Subcutaneous abdominal adipose tissue (tissue), 5 donors: ENCODE results near the gene POU6F1.

Experiments
- H3K27ac ChIP-seq: one replicate; pipeline ENCODE4 v1.7.0; 2013; ENCODE audit warnings: low read depth, mild to moderate bottlenecking, inconsistent platforms, low read length, moderate library complexity
- H3K27me3 ChIP-seq, 5 donors: one replicate each; pipeline ENCODE4 v1.7.0; 2013; ENCODE audit warnings: low read length in 5 of 5, inconsistent platforms in 1 of 5; ENCODE audit not compliant: control insufficient read depth in 5 of 5, insufficient read depth in 4 of 5
- H3K36me3 ChIP-seq, 5 donors: one replicate each; pipeline ENCODE4 v1.7.0; 2013; ENCODE audit warnings: low read length in 5 of 5; ENCODE audit not compliant: control insufficient read depth in 5 of 5, insufficient read depth in 5 of 5
- H3K4me1 ChIP-seq, 5 donors: one replicate each; pipeline ENCODE4 v1.7.0; 2013; ENCODE audit warnings: low read length in 5 of 5, mild to moderate bottlenecking in 3 of 5, moderate library complexity in 1 of 5; ENCODE audit not compliant: control insufficient read depth in 5 of 5, insufficient read depth in 5 of 5
- H3K4me3 ChIP-seq, 5 donors: one replicate each; pipeline ENCODE4 v1.7.0; 2013; ENCODE audit warnings: low read length in 5 of 5, low read depth in 1 of 5
- H3K9ac ChIP-seq, 5 donors: one replicate each; pipeline ENCODE4 v1.7.0; 2013; ENCODE audit warnings: low read length in 5 of 5, mild to moderate bottlenecking in 4 of 5, moderate library complexity in 3 of 5
- H3K9me3 ChIP-seq, 5 donors: one replicate each; pipeline ENCODE4 v1.7.0; 2013; ENCODE audit warnings: low read length in 5 of 5; ENCODE audit not compliant: control insufficient read depth in 5 of 5
- donor health status: healthy.
- donor health status: healthy.
- donor health status: healthy.
- donor health status: healthy.
- donor health status: healthy.

The POU6F1 gene

DNA sequence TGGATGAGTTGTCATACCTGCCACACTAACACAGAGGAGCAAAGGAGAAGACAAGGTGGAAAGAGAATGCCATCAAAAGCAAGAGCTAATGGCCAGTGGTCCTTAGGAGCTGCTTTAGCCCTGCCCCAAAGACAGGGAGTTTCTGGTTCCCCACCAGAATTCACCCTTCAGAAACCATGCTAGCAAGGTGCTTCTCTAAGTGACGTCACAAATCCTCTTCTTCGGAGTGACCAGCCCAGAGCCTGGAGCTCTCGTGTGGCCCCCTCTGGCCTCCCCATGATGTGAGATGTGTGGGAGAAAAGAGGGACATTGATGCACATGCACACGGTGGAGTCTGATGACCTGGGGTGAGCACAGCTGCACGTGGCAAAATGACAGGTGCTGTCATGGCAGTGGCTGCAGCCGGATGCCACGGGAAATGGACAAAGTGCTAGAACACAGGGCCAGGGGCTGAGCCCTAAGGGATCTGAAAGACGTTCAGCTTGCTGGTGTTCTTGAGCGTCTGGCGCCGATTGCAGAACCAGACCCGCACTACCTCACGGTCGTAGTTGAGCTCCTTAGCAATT is 28.0 kb downstream of the POU6F1 start:
- Histone ChIP-seq H3K4me1 (peaks cover 0 to 32% (median 19%) of the 10 kb centered on the region in 5 donors), H3K36me3 (peaks cover 0 to 32% (median 25%) of the 10 kb centered on the region in 5 donors), H3K9ac (no peak overlapping the region), H3K9me3 (no peaks in the 10 kb centered on the region), H3K27ac (no peak overlapping the region), H3K4me3 (no peak overlapping the region), H3K27me3 (no peaks in the 10 kb centered on the region)

DNA sequence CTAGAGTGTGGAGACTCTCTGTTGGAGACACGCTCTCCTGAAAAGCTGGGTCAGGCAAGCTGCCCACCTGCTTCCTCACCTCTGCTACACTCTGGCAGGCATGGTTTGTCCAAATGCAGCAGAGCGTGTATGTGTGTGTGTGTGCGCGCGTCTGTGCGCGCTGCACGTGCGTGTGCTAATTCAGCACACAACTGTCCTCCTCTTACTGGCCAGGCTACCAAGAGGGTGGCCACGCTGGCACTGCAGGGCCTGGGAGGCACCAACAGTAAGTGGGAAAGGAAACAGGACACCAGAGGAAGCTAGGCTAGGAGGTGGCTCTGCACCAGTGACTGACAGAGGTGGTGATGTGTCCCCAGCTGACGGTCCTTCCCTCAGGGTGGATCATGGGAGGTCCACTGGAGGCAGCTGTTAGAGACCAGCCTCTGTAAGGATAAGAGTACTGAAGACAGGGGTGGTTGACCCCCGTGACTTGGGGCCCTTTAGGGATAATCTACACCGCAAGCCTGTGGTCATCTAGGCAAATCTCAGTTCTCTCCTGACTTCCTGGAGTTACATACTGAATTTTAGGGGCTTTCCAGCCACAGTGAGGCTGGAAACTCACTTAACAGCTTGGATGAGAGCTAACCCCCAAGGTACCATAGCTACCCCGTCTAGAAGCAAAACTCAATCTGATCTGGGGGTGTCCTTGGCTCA is 29.4 kb downstream of the POU6F1 start:
- H3K36me3 ChIP-seq, result peaks cover 0 to 32% (median 25%) of the 10 kb centered on the region in 5 donors
- no peak overlapping the region for H3K27ac ChIP-seq
- H3K27me3 ChIP-seq, result no peaks in the 10 kb centered on the region
- H3K9ac ChIP-seq, result no peak overlapping the region
- H3K4me3 ChIP-seq, result no peak overlapping the region
- peaks cover 0 to 32% (median 19%) of the 10 kb centered on the region in 5 donors for H3K4me1 ChIP-seq
- H3K9me3 ChIP-seq, result no peaks in the 10 kb centered on the region

DNA sequence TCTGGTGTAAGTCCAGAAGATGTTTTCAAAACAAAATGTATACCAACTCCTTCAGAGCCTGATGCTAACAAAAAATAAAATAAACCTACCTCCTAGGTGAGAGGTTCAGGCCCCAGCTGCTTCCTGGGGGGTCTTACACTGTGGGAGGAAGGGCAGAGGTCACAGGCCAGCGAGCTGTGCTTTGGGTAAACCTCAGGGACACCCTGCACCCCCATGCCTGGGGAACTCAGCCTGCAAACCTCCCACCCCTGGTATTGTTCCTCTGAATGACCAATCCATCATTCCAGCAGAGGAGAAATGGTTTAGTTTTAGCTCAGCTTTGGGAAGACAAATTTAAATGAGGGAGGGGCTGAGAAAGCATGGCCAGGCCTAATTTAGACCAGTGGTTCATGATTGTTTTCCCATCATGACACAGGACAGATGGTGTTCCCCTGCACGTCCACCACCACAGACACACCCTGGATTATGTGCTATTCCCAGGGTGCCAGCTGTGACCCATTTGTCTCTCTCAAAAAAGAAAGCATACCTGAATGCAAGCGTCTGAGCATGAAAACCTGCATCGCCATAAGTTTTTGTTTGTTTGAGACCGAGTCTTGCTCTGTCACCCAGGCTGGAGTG is 30.4 kb downstream of the POU6F1 start:
- Histone ChIP-seq H3K4me1 (peaks cover 0 to 28% (median 19%) of the 10 kb centered on the region in 5 donors), H3K27ac (no peak overlapping the region), H3K4me3 (no peak overlapping the region), H3K9ac (no peak overlapping the region), H3K27me3 (no peaks in the 10 kb centered on the region), H3K9me3 (no peaks in the 10 kb centered on the region), H3K36me3 (peaks cover 0 to 32% (median 24%) of the 10 kb centered on the region in 5 donors)

DNA sequence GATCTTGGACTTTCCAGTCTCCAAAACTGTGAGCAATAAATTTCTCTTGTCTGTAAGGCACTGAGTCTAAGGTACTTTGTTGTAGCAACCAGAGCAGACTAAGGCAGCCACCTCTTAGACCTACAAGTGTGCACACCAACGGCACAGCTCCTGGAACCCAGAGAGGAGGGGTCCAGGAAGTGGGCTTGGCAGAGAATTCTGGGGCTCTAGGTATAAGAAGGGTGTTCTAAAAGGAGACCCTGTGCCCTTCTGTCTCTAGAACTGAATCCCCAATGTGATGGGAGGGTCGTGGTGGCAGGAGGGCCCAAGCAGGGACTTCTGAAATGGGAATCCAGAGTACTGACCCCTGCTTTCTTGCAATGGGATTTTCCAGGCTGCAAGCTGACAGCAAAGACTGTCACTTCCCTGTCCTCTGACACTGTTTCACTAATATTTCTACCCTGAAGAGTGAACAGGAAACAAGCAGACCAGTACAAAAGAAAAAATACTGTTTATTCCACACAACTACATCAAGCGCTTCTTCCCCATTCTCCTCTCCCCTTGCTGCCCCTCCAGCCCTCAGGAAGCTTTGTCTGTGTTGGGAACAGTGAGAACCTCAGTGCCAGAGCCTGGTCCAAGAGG is 31.3 kb downstream of the POU6F1 start:
- Histone ChIP-seq H3K27me3 (no peaks in the 10 kb centered on the region), H3K36me3 (peaks cover 0 to 25% (median 21%) of the 10 kb centered on the region in 5 donors), H3K4me3 (no peak overlapping the region), H3K27ac (no peak overlapping the region), H3K4me1 (peaks cover 0 to 22% (median 11%) of the 10 kb centered on the region in 5 donors), H3K9me3 (no peaks in the 10 kb centered on the region), H3K9ac (peak overlapping the region in 1 of 5 donors; percentile 16)

DNA sequence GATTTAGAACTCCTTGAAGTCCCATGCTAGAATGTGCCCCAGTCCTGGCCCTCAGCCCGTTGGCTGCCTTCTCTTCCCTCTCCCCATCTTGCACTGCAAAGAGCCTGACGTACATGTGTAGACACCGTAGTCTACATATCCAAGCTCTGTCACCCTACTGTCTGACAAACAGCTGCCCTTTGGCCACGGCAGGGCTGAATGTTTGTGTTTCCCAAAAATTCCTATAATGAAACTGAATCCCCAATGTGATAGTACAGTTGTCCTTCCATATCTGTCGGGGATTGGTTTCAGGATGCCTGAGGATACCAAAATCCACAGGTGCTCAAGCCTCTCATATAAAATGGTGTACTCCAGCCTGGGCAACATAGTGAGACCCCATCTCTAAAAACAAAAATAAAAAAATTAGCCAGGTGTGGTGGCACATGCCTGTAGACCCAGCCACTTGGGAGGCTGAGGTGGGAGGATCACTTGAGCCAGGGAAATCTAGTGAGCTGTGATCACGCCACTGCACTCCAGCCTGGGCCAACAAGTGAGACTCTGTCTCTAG is 32.6 kb downstream of the POU6F1 start:
- H3K4me3 ChIP-seq, result no peak overlapping the region
- H3K9me3 ChIP-seq, result no peaks in the 10 kb centered on the region
- H3K4me1 ChIP-seq, result peaks cover 0 to 17% (median 9%) of the 10 kb centered on the region in 5 donors
- peaks cover 0 to 12% (median 9%) of the 10 kb centered on the region in 5 donors for H3K36me3 ChIP-seq
- H3K27ac ChIP-seq, result no peak overlapping the region
- H3K9ac ChIP-seq, result no peak overlapping the region
- H3K27me3 ChIP-seq, result no peaks in the 10 kb centered on the region

DNA sequence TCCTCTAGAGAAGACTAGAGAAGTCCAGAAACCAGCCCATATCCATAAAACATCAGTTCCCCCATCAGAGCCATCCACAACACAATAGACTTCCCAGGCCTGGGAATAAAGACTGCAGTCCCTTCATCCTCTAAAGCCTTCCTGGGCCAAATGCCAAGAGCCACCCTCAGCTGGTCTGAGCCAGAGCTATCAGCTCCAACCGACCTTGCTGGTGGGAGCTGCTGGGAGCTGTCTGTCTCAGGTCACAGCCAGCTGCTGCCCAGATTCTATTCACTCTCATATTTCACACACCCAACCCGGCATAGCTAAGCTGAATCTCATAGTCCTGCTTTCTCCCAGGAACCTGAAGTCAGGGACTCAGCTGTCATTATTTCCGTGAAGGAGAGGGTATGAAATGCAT is 34.0 kb downstream of the POU6F1 start:
- no peaks in the 10 kb centered on the region for H3K36me3 ChIP-seq
- no peaks in the 10 kb centered on the region for H3K27me3 ChIP-seq
- H3K9me3 ChIP-seq, result no peaks in the 10 kb centered on the region
- peaks cover 0 to 17% (median 9%) of the 10 kb centered on the region in 5 donors for H3K4me1 ChIP-seq
- no peak overlapping the region for H3K27ac ChIP-seq
- H3K4me3 ChIP-seq, result no peak overlapping the region
- H3K9ac ChIP-seq, result no peak overlapping the region

DNA sequence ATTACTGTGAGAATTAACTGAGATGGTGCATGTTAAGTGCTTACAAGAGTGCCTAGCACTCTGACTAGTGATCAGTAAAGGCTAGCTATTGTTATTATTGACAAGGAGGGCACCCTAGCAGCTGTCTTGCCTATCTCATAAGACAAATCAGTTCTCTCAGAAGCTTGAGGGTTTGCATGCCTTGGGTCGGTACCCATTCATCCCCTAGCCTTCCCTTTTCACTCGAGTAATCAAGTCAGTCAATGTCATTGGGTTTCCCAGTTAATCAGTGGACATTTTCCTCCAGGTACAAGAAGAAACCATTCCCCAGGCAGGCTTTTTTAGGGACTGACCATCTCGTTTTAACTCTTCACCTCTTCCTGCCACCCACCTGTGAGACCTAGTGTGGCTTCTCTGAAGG is 34.5 kb downstream of the POU6F1 start:
- Histone ChIP-seq H3K27me3 (no peaks in the 10 kb centered on the region), H3K4me1 (peaks cover 0 to 17% (median 9%) of the 10 kb centered on the region in 5 donors), H3K9ac (no peak overlapping the region), H3K4me3 (no peak overlapping the region), H3K36me3 (no peaks in the 10 kb centered on the region), H3K27ac (no peak overlapping the region), H3K9me3 (no peaks in the 10 kb centered on the region)

DNA sequence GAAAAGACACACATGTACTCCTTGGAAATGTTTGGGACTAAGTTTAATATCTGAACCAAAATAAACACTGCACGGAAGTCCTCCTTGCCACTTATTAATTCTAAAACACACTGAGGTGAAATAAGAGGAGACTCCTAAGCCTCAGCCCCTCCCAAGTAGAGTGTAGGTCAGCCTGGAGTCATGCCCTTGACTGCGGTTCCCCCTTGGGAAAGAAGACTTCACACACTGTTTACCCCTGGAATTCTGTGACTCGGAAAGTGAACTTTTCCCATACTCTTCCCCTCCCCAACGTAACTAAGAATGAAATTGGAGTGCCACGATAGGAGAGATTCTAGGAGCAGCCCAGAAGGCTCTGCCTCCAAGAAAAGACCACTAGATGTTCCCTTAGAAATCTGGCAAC is 36.3 kb downstream of the POU6F1 start:
- no peak overlapping the region for H3K27ac ChIP-seq
- no peaks in the 10 kb centered on the region for H3K27me3 ChIP-seq
- no peak overlapping the region for H3K9ac ChIP-seq
- H3K36me3 ChIP-seq, result no peaks in the 10 kb centered on the region
- H3K9me3 ChIP-seq, result no peaks in the 10 kb centered on the region
- peaks cover 0 to 8% (median under 1%) of the 10 kb centered on the region in 5 donors for H3K4me1 ChIP-seq
- no peak overlapping the region for H3K4me3 ChIP-seq

DNA sequence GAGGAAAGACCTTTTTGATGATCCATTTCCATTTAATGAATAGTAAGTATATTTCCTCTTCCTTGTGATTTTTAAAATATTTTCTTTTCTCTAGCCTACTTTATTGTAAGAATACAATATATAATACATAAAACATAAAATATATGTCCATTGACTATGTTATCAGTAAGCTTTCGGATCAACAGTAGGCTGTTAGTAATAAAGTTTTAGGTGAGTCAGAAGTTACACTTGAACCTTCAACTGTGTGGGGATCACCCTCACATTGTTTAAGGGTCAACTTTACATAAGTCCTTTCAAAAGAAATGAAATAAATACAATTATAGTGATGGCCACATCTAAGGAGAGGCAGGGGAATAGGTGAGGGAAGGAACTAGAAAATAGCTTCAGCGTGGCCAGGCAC is 40.0 kb downstream of the POU6F1 start:
- H3K36me3 ChIP-seq, result no peaks in the 10 kb centered on the region
- H3K4me3 ChIP-seq, result no peak overlapping the region
- H3K4me1 ChIP-seq, result peaks cover 0 to 10% (median 3%) of the 10 kb centered on the region in 5 donors
- no peak overlapping the region for H3K9ac ChIP-seq
- H3K9me3 ChIP-seq, result no peaks in the 10 kb centered on the region
- H3K27ac ChIP-seq, result no peak overlapping the region
- H3K27me3 ChIP-seq, result no peaks in the 10 kb centered on the region
